ENCODE results near the gene PRIMPOL. TPM values are rescaled to one million over a fixed set of nuclear protein-coding genes. Genes with fewer than 3 reads are reported as not detected.

The PRIMPOL gene
- total RNA-seq, 3 donors from 2014 or later, result 15.4 to 25.2 (median 15.7) TPM

DNA sequence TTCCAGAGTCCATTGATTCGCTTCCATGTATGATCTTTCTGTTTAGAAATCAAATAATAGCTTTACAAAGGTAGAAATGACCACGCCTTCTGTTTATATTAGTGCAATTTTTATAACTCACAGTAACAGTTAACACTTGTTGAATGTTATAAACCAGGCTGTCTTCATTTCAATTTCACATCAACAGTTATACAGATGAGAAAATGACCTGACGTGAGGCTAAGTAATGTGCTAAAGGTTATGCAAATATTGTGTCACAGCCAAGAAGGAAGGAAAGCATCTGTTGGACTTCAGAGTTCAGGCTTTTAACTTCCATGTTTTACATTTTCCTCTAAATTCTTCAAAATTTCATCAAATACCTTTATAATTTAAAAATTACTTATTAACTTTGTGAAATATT, 14.2 kb upstream of the PRIMPOL start:
- Histone ChIP-seq H3K4me3 (no peak overlapping the region), H3K4me1 (no peaks in the 10 kb centered on the region), H3K36me3 (no peaks in the 10 kb centered on the region), H3K27me3 (no peaks in the 10 kb centered on the region), H3K9me3 (no peaks in the 10 kb centered on the region), H3K27ac (no peak overlapping the region)
- intact Hi-C loops (cut with DNase I; ENCODE audit: low total_unique reads), result no loop called here
- TF ChIP-seq POLR2A (IDR thresholded peaks at IDR 0.05), result no peak
- TF ChIP-seq, protein P1, sequence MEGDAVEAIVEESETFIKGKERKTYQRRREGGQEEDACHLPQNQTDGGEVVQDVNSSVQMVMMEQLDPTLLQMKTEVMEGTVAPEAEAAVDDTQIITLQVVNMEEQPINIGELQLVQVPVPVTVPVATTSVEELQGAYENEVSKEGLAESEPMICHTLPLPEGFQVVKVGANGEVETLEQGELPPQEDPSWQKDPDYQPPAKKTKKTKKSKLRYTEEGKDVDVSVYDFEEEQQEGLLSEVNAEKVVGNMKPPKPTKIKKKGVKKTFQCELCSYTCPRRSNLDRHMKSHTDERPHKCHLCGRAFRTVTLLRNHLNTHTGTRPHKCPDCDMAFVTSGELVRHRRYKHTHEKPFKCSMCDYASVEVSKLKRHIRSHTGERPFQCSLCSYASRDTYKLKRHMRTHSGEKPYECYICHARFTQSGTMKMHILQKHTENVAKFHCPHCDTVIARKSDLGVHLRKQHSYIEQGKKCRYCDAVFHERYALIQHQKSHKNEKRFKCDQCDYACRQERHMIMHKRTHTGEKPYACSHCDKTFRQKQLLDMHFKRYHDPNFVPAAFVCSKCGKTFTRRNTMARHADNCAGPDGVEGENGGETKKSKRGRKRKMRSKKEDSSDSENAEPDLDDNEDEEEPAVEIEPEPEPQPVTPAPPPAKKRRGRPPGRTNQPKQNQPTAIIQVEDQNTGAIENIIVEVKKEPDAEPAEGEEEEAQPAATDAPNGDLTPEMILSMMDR (IDR thresholded peaks at IDR 0.05), result no peak
- TF ChIP-seq POLR2AphosphoS5 (IDR thresholded peaks at IDR 0.05), result no peak
- DNase-seq (ENCODE audit: low spot score in 2 of 2), result no peak

DNA sequence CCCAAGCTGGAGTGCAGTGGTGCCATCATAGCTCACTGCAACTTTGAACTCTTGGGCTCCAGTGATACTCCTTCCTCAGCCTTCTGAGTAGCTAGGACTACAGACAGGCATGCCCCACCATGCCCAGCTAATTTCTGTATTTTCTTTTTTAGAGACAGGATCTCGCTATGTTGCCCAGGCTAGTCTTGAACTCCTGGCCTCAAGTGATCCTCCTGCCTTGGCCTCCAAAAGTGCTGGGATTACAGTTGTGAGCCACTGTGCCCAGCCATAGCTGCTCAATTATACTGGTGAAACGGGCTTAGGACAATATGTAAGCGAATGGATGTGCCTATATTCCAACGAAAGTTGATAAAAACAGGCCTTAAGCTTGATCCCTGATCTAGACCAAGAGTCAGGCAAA, 13.4 kb upstream of the PRIMPOL start:
- H3K27me3 ChIP-seq, result no peaks in the 10 kb centered on the region
- intact Hi-C loops (cut with DNase I; ENCODE audit: low total_unique reads), result no loop called here
- no peak overlapping the region for H3K27ac ChIP-seq
- H3K36me3 ChIP-seq, result no peaks in the 10 kb centered on the region
- H3K4me3 ChIP-seq, result no peak overlapping the region
- H3K9me3 ChIP-seq, result no peaks in the 10 kb centered on the region
- TF ChIP-seq POLR2AphosphoS5 (IDR thresholded peaks at IDR 0.05) (no peak), POLR2A (IDR thresholded peaks at IDR 0.05) (no peak)
- TF ChIP-seq, protein P1 (IDR thresholded peaks at IDR 0.05), result no peak
- no peak for DNase-seq (ENCODE audit: low spot score in 2 of 2)
- H3K4me1 ChIP-seq, result no peaks in the 10 kb centered on the region

DNA sequence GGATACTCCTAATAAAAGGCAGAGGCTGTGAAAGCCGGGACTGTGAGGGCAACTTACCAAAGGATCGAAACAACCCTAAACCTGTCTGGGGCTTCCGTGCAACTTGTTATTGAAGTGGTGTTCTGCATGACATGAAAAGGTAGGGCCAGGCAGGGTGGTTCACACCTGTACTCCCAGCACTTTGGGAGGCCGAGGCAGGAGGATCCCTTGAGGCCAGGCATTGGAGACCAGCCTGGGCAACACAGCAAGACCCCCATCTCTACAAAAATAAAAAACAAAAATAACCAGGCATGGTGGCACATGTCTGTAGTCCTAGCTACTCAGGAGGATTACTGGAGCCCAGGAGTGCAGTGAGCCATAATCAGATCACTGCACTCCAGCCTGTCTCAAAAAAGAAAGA, 12.6 kb upstream of the PRIMPOL start:
- H3K27me3 ChIP-seq, result no peaks in the 10 kb centered on the region
- DNase-seq (ENCODE audit: low spot score in 2 of 2), result no peak
- intact Hi-C loops (cut with DNase I; ENCODE audit: low total_unique reads), result no loop called here
- TF ChIP-seq POLR2AphosphoS5 (IDR thresholded peaks at IDR 0.05), result no peak
- TF ChIP-seq, protein P1 (IDR thresholded peaks at IDR 0.05), result no peak
- TF ChIP-seq POLR2A (IDR thresholded peaks at IDR 0.05), result no peak
- H3K36me3 ChIP-seq, result no peaks in the 10 kb centered on the region
- no peaks in the 10 kb centered on the region for H3K9me3 ChIP-seq
- no peak overlapping the region for H3K27ac ChIP-seq
- no peaks in the 10 kb centered on the region for H3K4me1 ChIP-seq
- no peak overlapping the region for H3K4me3 ChIP-seq

DNA sequence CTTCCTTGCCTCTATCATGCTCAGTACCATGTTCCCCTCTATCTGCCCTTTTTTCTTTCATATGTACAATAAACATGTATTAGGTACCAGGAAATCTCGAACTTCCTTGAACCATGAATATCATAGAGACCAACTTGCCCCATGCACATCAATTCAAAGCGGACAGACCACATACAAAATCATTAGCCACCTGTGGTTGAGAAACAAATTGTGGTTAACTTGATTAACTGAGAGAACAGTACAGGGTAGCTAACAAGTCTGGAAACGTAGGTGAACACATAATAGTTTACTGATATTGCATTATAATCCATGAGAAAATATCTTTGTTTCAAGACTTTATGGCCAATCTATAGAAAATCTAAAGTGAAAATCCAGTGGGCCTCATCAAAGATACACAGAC, 8.5 kb upstream of the PRIMPOL start:
- TF ChIP-seq, protein P1 (IDR thresholded peaks at IDR 0.05), result no peak
- TF ChIP-seq POLR2AphosphoS5 (IDR thresholded peaks at IDR 0.05), result no peak
- TF ChIP-seq POLR2A (IDR thresholded peaks at IDR 0.05), result no peak
- Histone ChIP-seq H3K27ac (no peak overlapping the region), H3K4me1 (no peaks in the 10 kb centered on the region), H3K36me3 (no peaks in the 10 kb centered on the region), H3K27me3 (no peaks in the 10 kb centered on the region), H3K9me3 (no peaks in the 10 kb centered on the region), H3K4me3 (no peak overlapping the region)
- intact Hi-C loops (cut with DNase I; ENCODE audit: low total_unique reads), result no loop called here
- no peak for DNase-seq (ENCODE audit: low spot score in 2 of 2)

DNA sequence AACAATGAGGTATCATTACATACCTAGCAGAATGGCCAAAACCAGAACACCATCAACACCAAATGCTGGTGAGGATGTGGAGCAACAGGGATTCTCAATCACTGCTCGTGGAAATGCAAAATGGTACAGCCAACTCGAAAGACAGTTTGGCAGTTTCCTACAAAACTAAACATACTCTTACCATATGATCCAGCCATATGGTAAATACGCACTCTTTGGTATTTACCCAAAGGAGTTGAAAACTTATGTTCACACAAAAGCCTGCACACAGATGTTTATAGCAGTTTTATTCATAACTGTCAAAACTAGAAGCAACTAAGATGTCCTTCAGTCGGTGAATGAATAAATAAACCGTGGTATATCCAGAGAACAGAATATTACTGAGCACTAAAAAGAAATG, 8.1 kb upstream of the PRIMPOL start:
- no peak for DNase-seq (ENCODE audit: low spot score in 2 of 2)
- no peak overlapping the region for H3K4me3 ChIP-seq
- no peaks in the 10 kb centered on the region for H3K36me3 ChIP-seq
- intact Hi-C loops (cut with DNase I; ENCODE audit: low total_unique reads), result no loop called here
- H3K27ac ChIP-seq, result no peak overlapping the region
- TF ChIP-seq POLR2AphosphoS5 (IDR thresholded peaks at IDR 0.05), result no peak
- no peak for TF ChIP-seq POLR2A (IDR thresholded peaks at IDR 0.05)
- TF ChIP-seq, protein P1 (IDR thresholded peaks at IDR 0.05), result no peak
- H3K4me1 ChIP-seq, result no peaks in the 10 kb centered on the region
- no peaks in the 10 kb centered on the region for H3K9me3 ChIP-seq
- no peaks in the 10 kb centered on the region for H3K27me3 ChIP-seq

Data from breast epithelium (tissue), 4 donors.